A549 treated with CORT108297 at 1 μM for 4 hours (cell line): Measurements from ENCODE around the gene ITPK1. TPM values are rescaled to one million over a fixed set of nuclear protein-coding genes. Genes with fewer than 3 reads are reported as not detected.

ENCODE experiments used
- total RNA-seq: library from RNA; stranded (reverse); fragments of 200-300 nt; extraction: Qiagen RNA extraction; gene quantifications from 5 replicates; pipeline ENCODE4 v1.2.3, GENCODE V29; 2022

ITPK1 gene
- 46.1 to 57.9 TPM (median 53.5 TPM) in 5 replicates for total RNA-seq

DNA sequence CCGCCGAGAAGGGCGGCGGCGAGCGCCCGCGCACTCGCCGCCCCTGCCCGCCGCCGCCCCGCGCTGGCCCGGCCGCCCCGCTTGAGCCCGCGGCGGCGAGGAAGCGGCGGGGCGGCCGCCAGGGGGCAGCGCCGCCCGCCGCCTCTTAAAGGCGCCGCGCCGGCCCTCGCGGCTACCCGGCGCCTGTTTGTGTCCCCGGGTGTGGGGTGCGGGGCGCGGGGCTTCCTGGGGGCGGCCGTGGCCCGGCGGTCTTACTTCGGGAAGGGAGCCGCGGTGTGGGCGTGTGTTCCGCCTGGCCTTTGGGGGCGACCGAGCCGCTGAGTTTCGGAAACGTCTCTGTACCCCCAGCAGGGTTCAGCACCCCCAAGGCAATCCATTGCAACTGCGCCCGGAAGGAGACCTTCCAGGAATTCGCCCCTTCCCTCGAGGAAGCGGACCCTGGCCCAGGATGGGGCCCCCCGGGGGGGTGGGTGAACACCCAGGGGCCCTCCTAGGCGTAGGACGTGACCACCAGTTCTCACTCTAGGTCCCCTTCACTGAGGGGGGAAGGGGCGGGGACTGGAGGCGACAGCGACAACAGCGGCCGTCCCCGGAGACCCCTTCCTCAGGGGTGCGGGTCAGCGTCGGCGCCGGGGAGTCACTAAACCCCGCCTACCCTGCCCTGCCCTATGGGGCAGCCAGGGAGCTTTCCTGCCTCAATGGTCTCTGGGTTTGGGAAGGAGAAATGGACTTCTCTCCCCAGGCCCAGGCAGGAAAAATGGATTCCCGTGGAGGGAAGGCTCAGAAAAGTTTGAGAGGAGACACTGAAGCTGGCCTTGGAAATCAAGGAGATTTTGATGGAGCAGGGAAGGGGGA, at the start of gene ITPK1:
TSS of gene ITPK1 (minus strand) at position 105 of the 855 bp plus-strand sequence. CDS start 762 bp downstream, outside the sequence.

DNA sequence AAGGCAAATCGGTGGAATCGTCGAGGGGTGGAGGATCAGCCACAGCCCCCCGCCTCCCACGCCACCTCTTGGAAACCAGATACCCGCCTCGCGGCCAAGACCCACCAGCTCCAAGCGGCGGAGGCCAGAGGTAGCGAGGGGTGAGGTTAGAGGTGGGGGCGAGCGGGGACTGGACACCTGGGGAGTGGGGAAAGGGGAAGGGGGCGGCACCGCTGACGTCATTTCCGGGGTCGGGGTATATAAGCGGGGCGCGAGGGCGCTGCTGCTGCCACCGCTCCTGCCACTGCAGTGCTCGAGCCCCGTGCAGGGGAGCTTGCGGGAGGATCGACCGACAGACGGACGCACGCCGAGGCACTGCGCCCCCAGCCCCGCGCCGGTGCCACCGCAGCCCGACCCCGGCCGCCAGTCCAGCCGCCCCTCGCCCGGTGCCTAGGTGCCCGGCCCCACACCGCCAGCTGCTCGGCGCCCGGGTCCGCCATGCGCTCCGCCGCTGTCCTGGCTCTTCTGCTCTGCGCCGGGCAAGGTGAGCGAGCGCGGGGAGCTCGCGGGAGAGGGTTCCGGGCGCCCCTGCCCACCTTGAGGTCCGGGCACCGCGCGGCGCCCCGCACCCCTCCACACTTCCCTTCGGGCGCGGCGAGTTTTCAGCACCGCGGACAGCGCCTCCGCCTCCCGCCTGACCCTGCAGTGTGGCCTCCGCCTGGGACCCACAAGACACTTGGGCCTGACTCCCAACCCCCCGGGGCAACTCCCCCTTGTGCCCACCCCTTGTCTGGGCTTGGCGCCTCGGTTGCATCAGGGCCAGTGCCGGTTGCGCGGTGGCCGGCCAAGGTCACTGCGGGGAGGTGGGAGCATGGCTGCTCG, 192.6 kb downstream of the ITPK1 start, which contains the start of gene CHGA:
TSS of gene CHGA (plus strand) at position 268 of the 861 bp plus-strand sequence. CDS start at position 478, 210 bp downstream.

Other genes with a start within 250 kb of the ITPK1 start
- 1.0 to 1.7 TPM (median 1.4 TPM) in 5 replicates for gene CHGA, start 192.8 kb downstream of the ITPK1 start, total RNA-seq
- gene MOAP1, start 69.0 kb upstream of the ITPK1 start, total RNA-seq, result 11.7 to 16.6 TPM (median 12.8 TPM) in 5 replicates
- gene LYSET, start 69.4 kb upstream of the ITPK1 start, total RNA-seq, result 34.3 to 41.7 TPM (median 35.4 TPM) in 5 replicates
- gene GON7, start 91.1 kb upstream of the ITPK1 start, total RNA-seq, result 13.4 to 17.6 TPM (median 15.1 TPM) in 5 replicates
- 24.3 to 29.8 TPM (median 25.9 TPM) in 5 replicates for gene UBR7, start 91.3 kb upstream of the ITPK1 start, total RNA-seq
- 9.7 to 12.6 TPM (median 11.9 TPM) in 5 replicates for gene BTBD7, start 217.1 kb upstream of the ITPK1 start, total RNA-seq
- not detected in 5 replicates for gene COX8C, start 231.3 kb upstream of the ITPK1 start, total RNA-seq